ENCODE measurements around the gene GOLGA8J.
"Not testable (repeated sequence)": the region's sequence is repeated elsewhere in the genome, so short reads cannot be mapped to it uniquely, and the experiment has no call there.

The GOLGA8J gene

GRCh38 chr15:30097827-30098226 is 15.1 kb downstream of the GOLGA8J start:
- not testable (repeated sequence) for DNase-seq

- DNase-seq, result not testable (repeated sequence)
Observed at GRCh38 chr15:30102890-30103289, 20.1 kb downstream of the GOLGA8J start.

- DNase-seq, result not testable (repeated sequence)
Observed at GRCh38 chr15:30103941-30104507, 21.3 kb downstream of the GOLGA8J start.

GRCh38 chr15:30110591-30110990 is 27.8 kb downstream of the GOLGA8J start:
- not testable (repeated sequence) for DNase-seq

- DNase-seq, result not testable (repeated sequence)
Observed at GRCh38 chr15:30130066-30130465, 47.3 kb downstream of the GOLGA8J start.

GRCh38 chr15:30134751-30135150 is 52.0 kb downstream of the GOLGA8J start, which contains the start of gene GOLGA8T:
Gene GOLGA8T, plus strand, starts transcription at chr15:30135051. Its CDS starts 98 bp downstream, at chr15:30135149.
- DNase-seq, result not testable (repeated sequence)

Data from T-helper 9 cell (primary cell).